HPDE6-E6E7 (cell line): Measurements from ENCODE around the gene CHST1.

ENCODE experiments used
- DNase-seq: peaks from one replicate; pipeline ENCODE4 v3.0.0; 2011; ENCODE audit warnings: missing footprints; ENCODE audit errors: extremely low spot score

The CHST1 gene

GRCh38 chr11:45665206-45665932 lies at the start of gene CHST1:
TSS of gene CHST1 (minus strand) at chr11:45665622. CDS start at chr11:45650923, 14,699 bp downstream.
- no peak for DNase-seq

GRCh38 chr11:45713573-45713972 lies 48.2 kb upstream of the CHST1 start:
- no peak for DNase-seq

- no peak for DNase-seq
Measured at GRCh38 chr11:45710561-45710960, 45.1 kb upstream of the CHST1 start.

GRCh38 chr11:45708887-45709663 lies 43.7 kb upstream of the CHST1 start:
- no peak for DNase-seq

GRCh38 chr11:45704635-45705034 lies 39.2 kb upstream of the CHST1 start:
- no peak for DNase-seq

- no peak for DNase-seq
Measured at GRCh38 chr11:45704133-45704532, 38.7 kb upstream of the CHST1 start.

GRCh38 chr11:45702511-45702910 lies 37.1 kb upstream of the CHST1 start:
- DNase-seq: no peak

- DNase-seq: no peak
Measured at GRCh38 chr11:45698777-45699497, 33.5 kb upstream of the CHST1 start.

- DNase-seq: no peak
Measured at GRCh38 chr11:45692808-45693453, 27.5 kb upstream of the CHST1 start.

- no peak for DNase-seq
Measured at GRCh38 chr11:45688472-45689033, 23.1 kb upstream of the CHST1 start.

- no peak for DNase-seq
Measured at GRCh38 chr11:45687836-45688235, 22.4 kb upstream of the CHST1 start.

- no peak for DNase-seq
Measured at GRCh38 chr11:45685964-45686537, 20.6 kb upstream of the CHST1 start.

GRCh38 chr11:45684440-45684839 lies 19.0 kb upstream of the CHST1 start:
- no peak for DNase-seq

GRCh38 chr11:45683271-45684058 lies 18.0 kb upstream of the CHST1 start:
- no peak for DNase-seq

- no peak for DNase-seq
Measured at GRCh38 chr11:45679806-45680205, 14.4 kb upstream of the CHST1 start.

- no peak for DNase-seq
Measured at GRCh38 chr11:45678976-45679375, 13.6 kb upstream of the CHST1 start.

- no peak for DNase-seq
Measured at GRCh38 chr11:45677770-45678512, 12.5 kb upstream of the CHST1 start.

GRCh38 chr11:45676522-45677095 lies 11.2 kb upstream of the CHST1 start:
- DNase-seq: no peak

- no peak for DNase-seq
Measured at GRCh38 chr11:45675646-45676045, 10.2 kb upstream of the CHST1 start.
